IPS-NIHi11 (cell line): ENCODE results near the gene TASOR.
A peak's percentile ranks its signal among the peaks of the same experiment; 100 is the strongest.
"Not testable (repeated sequence)": the region's sequence is repeated elsewhere in the genome, so short reads cannot be mapped to it uniquely, and the experiment has no call there.

Source experiments
- DNase-seq: peaks from one replicate; pipeline ENCODE4 v3.0.0; 2012; ENCODE audit warnings: mixed read lengths, low spot score

Gene TASOR, protein sequence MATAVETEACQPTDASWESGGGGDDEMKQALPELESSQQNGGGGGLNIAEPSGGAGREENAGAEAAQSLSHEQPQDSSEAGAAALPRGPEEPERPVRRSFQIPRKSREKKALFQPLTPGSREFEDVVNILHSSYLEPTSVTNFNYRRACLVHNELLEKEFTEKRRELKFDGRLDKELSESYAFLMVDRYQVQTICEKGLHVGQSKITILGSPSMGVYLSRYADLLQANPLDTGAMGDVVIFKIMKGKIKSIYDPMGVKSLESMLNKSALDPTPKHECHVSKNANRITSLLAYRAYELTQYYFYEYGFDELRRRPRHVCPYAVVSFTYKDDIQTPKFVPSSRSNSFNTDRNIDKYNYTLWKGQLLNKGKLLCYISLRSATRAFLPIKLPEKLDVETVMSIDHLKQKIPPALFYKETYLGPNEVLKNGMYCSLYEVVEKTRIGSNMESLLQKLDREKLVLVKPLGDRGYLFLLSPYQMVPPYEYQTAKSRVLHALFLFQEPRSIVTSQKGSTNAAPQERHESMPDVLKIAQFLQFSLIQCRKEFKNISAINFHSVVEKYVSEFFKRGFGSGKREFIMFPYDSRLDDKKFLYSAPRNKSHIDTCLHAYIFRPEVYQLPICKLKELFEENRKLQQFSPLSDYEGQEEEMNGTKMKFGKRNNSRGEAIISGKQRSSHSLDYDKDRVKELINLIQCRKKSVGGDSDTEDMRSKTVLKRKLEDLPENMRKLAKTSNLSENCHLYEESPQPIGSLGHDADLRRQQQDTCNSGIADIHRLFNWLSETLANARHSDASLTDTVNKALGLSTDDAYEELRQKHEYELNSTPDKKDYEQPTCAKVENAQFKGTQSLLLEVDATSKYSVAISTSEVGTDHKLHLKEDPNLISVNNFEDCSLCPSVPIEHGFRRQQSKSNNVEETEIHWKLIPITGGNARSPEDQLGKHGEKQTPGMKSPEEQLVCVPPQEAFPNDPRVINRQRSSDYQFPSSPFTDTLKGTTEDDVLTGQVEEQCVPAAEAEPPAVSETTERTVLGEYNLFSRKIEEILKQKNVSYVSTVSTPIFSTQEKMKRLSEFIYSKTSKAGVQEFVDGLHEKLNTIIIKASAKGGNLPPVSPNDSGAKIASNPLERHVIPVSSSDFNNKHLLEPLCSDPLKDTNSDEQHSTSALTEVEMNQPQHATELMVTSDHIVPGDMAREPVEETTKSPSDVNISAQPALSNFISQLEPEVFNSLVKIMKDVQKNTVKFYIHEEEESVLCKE (N-terminal part only)

GRCh38 chr3:56683122-56683817 is at the start of gene TASOR:
Gene TASOR (minus strand): TSS chr3:56683265. CDS start chr3:56683006, 259 bp downstream.
- peak; percentile 94 for DNase-seq

GRCh38 chr3:56732109-56732508 is 49.0 kb upstream of the TASOR start:
- no peak for DNase-seq

DNA sequence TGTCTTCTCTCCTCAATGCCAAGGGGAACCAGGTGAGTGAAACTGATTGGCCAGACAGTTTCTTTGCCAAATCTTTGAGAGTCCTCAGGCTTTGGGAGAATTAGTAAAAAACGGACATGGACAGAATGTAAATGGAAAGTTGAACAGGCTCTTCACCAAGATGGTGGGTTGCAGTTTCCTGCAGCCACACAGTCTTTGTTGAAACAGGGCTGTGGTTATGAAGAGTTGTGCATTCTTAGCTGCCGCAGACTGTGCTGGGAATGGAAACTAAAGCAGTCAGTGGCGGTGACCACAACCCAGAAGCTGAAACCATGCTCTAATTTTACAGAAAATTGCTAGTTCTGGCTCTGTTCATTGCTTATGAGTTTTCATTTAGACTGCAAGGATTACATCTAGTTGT is 42.1 kb upstream of the TASOR start:
- no peak for DNase-seq

- peak; percentile 34 for DNase-seq
Observed at GRCh38 chr3:56724676-56725075, 41.6 kb upstream of the TASOR start.

- DNase-seq, result no peak
Observed at GRCh38 chr3:56720849-56721248, 37.8 kb upstream of the TASOR start.

DNA sequence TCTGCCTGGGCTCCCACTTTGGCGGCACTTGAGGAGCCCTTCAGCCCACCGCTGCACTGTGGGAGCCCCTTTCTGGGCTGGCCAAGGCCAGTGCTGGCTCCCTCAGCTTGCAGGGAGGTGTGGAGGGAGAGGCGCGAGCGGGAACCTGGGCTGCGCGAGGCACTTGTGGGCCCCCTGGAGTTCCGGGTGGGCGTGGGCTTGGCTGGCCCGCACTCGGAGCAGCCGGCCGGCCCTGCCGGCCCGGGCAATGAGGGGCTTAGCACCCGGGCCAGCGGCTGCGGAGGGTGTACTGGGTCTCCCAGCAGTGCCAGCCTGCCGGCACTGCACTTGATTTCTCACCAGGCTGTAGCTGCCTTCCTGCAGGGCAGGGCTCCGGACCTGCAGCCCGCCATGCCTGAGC is 35.7 kb upstream of the TASOR start:
- not testable (repeated sequence) for DNase-seq

DNA sequence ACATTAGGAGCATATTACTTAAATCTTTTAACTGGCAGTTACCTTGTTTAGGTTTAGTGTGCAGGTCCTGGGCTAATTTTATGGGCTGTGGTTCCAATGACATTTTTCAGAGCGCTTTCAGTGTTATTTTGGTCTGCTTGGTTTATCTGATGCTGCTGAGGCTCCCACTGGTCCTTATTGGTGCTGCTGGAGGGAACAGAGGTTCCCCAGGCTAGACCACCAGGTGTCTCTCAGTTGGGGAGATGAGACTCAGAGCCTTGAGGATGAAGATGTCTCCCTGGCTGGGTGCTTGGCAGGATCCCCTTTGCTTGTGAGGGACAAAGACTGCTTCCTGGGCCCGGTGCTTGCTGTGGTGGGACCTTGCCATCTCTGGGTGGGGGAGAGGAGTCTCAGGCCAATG is 28.3 kb upstream of the TASOR start:
- no peak for DNase-seq

DNA sequence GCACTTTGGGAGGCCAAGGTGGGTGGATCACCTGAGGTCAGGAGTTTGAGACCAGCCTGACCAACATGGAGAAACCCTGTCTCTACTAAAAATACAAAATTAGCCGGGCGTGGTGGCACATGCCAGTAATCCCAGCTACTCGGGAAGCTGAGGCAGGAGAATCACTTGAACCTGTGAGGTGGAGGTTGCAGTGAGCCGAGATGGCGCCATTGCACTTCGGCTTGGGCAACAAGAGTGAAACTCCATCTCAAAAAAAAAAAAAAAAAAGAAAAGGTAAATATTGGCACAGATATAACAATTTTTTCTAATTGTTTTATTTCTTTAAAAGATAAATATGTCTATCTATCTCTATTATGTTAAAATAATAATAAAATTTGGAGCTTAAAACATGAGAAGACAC is 24.3 kb upstream of the TASOR start:
- DNase-seq, result not testable (repeated sequence)

- no peak for DNase-seq
Observed at GRCh38 chr3:56706629-56707028, 23.6 kb upstream of the TASOR start.

DNA sequence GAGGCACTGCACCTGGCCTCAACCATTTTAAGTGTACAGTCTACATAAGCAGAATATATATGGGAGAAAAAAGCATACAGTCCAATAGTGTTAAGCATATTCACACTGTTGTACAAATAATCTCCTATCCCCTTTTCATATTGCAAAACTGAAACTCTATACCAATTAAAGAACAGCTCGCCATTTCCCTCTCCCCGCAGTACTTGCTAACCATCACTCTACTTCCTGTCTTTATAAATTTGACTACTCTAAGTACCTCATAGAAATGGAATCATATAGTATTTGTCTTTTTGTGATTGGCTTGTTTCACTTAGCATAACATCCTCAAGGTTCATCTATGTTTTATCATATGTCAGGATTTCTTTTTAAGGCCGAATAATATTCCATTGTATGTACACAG is 21.6 kb upstream of the TASOR start:
- DNase-seq, result no peak

- DNase-seq, result peak; percentile 54
Observed at GRCh38 chr3:56702490-56703315, 19.6 kb upstream of the TASOR start.

GRCh38 chr3:56700151-56700550 is 17.1 kb upstream of the TASOR start:
- DNase-seq, result no peak

DNA sequence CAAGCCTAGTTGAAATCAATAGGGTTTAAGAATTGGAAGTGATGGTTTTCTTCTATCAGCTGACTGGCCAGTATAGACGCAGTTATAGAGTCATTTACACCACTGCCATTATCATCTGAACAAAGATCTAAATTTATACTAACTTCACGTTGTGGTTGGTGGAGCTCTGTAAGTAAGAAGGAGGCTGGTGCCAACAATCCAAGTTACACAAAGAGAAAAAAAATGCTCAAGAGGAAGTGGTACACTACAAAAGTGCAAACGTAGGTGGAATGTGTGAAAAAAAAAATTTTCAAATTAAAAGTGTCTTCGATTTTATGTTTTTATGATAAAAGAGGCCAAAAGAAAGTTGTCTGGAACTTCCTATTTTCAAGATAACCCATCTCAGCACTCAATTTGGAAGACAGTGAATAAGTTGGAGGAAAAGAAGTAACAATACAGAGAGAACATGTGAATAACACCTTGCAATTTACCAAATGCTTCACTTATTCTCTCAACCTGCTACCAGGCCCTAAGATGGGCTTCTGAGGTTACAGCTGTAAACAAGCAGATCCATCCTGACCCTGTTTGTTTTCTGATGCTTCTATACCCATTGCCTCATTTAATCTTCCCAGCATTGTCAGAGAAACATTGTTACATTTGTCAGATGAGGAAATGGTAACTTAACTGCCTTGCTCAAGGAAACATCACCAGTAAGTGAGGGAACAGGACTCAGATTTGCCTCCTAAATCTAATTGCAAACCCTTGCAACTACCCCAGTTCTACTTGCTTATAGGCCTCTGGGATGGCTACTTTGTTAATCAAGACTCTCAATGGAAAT is 12.0 kb upstream of the TASOR start:
- no peak for DNase-seq

DNA sequence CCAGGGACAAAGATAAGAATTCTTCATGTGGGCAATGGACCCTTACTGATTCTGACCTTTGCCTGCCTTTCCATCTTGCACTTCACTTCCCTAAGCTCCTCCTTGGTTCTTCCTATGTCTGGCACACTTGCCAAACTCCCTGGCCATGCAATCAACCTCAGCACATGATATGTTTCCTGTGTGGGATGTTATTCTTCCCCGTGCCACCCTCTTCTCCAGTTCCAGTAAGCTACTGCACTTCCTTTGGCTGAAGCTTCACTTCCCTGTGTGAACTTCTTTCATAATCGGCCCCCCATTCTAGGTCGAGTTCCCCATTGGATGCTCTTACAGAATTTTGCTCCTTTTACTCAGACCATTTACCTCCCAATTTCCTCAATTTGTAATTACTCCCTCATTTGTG is 10.7 kb upstream of the TASOR start:
- DNase-seq, result no peak

- DNase-seq, result not testable (repeated sequence)
Observed at GRCh38 chr3:56692520-56693433, 9.7 kb upstream of the TASOR start.

DNA sequence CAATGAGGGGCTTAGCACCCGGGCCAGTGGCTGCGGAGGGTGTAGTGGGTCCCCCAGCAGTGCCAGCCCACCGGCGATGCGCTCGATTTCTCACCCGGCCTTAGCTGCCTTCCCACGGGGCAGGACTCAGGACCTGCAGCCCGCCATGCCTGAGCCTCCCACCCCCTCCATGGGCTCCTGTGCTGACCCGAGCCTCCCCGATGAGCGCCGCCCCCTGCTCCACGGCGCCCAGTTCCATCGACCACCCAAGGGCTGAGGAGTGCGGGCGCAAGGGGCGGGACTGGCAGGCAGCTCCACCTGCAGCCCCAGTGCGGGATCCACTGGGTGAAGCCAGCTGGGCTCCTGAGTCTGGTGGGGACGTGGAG is 8.9 kb upstream of the TASOR start:
- DNase-seq, result not testable (repeated sequence)

GRCh38 chr3:56691165-56692000 is 8.3 kb upstream of the TASOR start:
- DNase-seq, result no peak

GRCh38 chr3:56689303-56689702 is 6.2 kb upstream of the TASOR start:
- no peak for DNase-seq
